ENCODE results near the gene ZNF670.
"Not testable (repeated sequence)": the region's sequence is repeated elsewhere in the genome, so short reads cannot be mapped to it uniquely, and the experiment has no call there.

The ZNF670 gene

DNA sequence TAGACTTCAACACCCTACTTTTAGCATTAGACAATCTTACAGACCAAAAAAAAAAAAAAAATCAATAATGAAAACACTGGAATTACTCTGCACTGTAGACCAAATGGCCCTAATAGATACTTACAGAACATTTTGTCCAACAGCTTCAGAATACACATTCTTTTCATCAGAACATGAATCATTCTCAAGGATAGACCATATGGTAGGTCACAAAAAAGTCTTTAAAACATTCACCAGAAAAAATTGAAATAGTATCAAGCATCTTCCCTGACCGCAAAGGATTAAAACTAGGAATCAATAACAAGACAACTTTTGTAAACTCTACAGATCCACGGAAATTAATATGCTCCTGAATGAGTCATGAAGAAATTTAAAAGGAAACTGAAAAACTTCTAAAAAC, 22.5 kb downstream of the ZNF670 start:
- TF ChIP-seq, protein P1, sequence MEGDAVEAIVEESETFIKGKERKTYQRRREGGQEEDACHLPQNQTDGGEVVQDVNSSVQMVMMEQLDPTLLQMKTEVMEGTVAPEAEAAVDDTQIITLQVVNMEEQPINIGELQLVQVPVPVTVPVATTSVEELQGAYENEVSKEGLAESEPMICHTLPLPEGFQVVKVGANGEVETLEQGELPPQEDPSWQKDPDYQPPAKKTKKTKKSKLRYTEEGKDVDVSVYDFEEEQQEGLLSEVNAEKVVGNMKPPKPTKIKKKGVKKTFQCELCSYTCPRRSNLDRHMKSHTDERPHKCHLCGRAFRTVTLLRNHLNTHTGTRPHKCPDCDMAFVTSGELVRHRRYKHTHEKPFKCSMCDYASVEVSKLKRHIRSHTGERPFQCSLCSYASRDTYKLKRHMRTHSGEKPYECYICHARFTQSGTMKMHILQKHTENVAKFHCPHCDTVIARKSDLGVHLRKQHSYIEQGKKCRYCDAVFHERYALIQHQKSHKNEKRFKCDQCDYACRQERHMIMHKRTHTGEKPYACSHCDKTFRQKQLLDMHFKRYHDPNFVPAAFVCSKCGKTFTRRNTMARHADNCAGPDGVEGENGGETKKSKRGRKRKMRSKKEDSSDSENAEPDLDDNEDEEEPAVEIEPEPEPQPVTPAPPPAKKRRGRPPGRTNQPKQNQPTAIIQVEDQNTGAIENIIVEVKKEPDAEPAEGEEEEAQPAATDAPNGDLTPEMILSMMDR (IDR thresholded peaks at IDR 0.05; ENCODE audit: control extremely low read depth, extremely low read depth, low read depth, missing control alignments), result no peak
- POLR2A ChIA-PET, result no interaction called here
- CTCF ChIA-PET, result interaction anchor here (1.2 kb wide), 1 partner anchor 22 kb away, joined by 3 read pairs; the partner anchor contains the start of gene ZNF670
- DNase-seq (ENCODE audit: extremely low spot score), result no peak

DNA sequence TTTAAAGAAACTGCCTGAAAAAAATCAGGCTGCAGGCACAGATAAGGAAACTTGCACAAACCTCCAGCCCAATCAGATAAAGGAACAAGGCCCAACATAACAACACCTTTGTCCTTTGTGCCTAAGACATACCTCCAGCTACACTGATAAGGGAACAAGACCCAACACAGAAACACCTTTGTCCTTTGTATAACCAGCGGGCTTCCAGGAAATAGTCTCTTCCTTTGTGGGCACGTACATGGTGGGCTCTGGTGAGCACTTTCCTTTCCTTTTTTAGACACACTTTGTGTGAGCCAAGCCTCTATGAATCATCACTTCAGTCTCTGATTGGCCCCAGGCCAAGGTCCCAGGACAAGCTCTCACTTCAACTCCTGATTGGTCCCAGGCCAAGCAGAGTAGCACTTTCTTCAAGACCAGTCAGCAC, 23.6 kb downstream of the ZNF670 start:
- DNase-seq (ENCODE audit: extremely low spot score), result no peak
- TF ChIP-seq, protein P1 (IDR thresholded peaks at IDR 0.05; ENCODE audit: control extremely low read depth, extremely low read depth, low read depth, missing control alignments), result no peak
- ChIA-PET CTCF (interaction anchor here (0.6 to 1.3 kb wide), 4 partner anchors 12 to 26 kb away, joined by 3 read pairs; partner anchors contain the start of gene ZNF670), POLR2A (no interaction called here)

DNA sequence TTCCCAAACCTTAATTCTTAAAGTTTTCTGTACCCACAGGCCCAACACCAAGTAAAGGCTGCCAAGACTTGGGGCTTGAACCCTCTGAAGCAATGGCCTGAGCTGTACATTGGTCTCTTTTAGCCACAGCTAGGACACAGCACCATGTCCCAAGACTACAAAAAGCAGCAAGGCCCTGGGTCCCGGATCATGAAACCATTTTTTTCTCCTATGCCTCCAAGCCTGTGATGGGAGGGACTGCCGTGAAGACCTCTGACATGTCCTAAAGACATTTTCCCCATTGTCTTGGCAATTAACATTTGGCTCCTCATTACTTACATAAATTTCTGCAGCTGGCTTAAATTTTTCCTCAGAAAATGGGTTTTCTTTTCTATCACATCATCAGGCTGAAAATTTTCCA, 30.9 kb downstream of the ZNF670 start:
- ChIA-PET POLR2A (no interaction called here), CTCF (no interaction called here)
- TF ChIP-seq, protein P1 (IDR thresholded peaks at IDR 0.05; ENCODE audit: control extremely low read depth, extremely low read depth, low read depth, missing control alignments), result no peak
- DNase-seq (ENCODE audit: extremely low spot score), result no peak

DNA sequence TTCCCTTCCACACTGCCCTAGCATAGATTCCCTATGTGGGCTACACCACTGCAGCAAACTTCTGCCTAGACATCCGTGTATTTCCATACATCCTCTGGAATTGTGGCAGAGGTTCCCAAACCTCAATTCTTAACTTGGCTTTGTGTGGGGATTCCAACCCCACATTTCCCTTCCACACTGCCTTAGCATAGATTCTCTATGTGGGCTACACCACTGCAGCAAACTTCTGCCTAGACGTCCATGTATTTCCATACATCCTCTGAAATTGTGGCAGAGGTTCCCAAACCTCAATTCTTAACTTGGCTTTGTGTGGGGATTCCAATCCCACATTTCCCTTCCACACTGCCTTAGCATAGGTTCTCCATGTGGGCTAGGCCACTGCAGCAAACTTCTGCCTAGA, 31.4 kb downstream of the ZNF670 start:
- POLR2A ChIA-PET, result no interaction called here
- CTCF ChIA-PET, result interaction anchor here (1.4 kb wide), 1 partner anchor 13 kb away, joined by 4 read pairs; no protein-coding TSS in a partner anchor
- TF ChIP-seq, protein P1 (IDR thresholded peaks at IDR 0.05; ENCODE audit: control extremely low read depth, extremely low read depth, low read depth, missing control alignments), result no peak
- no peak for DNase-seq (ENCODE audit: extremely low spot score)

DNA sequence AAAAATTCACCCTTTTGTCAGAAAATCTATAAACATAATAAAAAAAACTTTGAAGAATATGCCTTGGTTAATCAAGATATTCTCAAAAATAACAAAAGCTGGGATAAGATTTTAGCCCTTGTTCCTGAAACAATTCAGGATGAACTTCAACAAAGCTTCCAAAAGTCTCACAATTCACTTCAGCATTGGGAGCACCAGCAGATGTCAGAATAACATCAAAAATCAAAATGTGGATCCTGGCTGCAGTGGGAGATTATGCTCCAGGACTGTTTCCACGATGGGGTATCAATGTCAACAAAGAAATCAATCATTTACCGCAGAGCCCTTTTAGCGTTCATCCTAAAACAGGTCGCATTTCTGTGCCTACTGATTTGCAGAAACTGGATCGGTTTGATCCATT, 35.2 kb downstream of the ZNF670 start:
- TF ChIP-seq, protein P1 (IDR thresholded peaks at IDR 0.05; ENCODE audit: control extremely low read depth, extremely low read depth, low read depth, missing control alignments), result peak; percentile 3
- no peak for DNase-seq (ENCODE audit: extremely low spot score)
- POLR2A ChIA-PET, result no interaction called here
- CTCF ChIA-PET, result interaction anchor here (1.1 kb wide), 1 partner anchor 11 kb away, joined by 3 read pairs; no protein-coding TSS in a partner anchor

DNA sequence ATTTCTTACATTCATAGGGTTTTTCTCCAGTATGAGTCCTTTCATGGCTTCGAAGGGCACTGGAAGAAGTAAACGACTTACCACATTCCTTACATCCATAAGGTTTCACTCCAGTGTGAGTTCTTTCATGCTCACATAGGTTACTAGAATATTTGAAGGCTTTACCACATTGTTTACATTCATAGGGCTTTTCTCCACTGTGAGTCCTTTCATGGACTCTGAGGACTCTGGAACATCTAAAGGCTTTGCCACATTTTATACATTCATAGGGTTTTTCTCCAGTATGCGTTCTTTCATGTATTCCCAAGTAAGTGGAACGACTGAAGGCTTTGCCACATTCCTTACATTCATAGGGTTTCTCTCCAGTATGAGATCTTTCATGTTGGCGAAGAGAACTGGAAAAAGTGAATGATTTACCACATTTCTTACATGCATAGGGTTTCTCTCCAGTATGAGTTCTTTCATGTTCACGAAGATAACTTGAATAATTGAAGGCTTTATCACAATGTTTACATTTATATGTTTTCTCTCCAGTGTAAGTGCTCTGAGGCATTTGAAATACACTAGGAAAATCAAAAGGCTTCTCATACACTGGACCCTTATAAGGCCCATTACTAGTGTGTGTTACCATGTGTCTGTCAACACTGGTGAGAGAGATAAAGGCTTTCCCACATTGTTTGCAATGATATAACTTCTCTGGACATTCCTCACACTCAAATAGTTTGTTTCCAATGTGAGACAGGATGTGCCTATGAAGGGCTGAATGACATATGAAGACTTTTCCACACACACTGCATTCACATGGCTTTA, 40.9 kb downstream of the ZNF670 start:
- CTCF ChIA-PET, result no interaction called here

DNA sequence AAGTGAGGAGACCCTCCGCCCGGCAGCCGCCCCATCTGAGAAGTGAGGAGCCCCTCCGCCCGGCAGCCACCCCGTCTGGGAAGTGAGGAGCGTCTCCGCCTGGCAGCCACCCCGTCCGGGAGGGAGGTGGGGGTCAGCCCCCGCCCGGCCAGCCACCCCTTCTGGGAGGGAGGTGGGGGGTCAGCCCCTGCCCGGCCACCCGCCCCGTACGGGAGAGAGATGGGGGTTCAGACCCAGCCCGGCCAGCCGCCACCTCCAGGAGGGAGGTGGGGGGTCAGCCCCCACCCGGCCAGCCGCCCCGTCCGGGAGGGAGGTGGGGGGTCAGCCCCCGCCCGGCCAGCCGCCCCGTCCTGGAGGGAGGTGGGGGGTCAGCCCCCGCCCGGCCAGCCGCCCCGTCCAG, 46.3 kb downstream of the ZNF670 start:
- CTCF ChIA-PET; DNase-seq (ENCODE audit: extremely low spot score); POLR2A ChIA-PET: not testable (repeated sequence)

More for the DNA sequence above, 40.9 kb downstream of the ZNF670 start:
- no peak for DNase-seq (ENCODE audit: extremely low spot score)
- POLR2A ChIA-PET, result no interaction called here
- TF ChIP-seq, protein P1 (IDR thresholded peaks at IDR 0.05; ENCODE audit: control extremely low read depth, extremely low read depth, low read depth, missing control alignments), result no peak

Data from GM10248 (cell line).